ENCODE results near the gene SLC18A2. TPM values are rescaled to one million over a fixed set of nuclear protein-coding genes. Genes with fewer than 3 reads are reported as not detected.

The SLC18A2 gene
- total RNA-seq, 1 donor from 2014 or later, result not detected

GRCh38 chr10:117237401-117237991, 3.4 kb upstream of the SLC18A2 start:
- TF ChIP-seq, protein P1, sequence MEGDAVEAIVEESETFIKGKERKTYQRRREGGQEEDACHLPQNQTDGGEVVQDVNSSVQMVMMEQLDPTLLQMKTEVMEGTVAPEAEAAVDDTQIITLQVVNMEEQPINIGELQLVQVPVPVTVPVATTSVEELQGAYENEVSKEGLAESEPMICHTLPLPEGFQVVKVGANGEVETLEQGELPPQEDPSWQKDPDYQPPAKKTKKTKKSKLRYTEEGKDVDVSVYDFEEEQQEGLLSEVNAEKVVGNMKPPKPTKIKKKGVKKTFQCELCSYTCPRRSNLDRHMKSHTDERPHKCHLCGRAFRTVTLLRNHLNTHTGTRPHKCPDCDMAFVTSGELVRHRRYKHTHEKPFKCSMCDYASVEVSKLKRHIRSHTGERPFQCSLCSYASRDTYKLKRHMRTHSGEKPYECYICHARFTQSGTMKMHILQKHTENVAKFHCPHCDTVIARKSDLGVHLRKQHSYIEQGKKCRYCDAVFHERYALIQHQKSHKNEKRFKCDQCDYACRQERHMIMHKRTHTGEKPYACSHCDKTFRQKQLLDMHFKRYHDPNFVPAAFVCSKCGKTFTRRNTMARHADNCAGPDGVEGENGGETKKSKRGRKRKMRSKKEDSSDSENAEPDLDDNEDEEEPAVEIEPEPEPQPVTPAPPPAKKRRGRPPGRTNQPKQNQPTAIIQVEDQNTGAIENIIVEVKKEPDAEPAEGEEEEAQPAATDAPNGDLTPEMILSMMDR (IDR thresholded peaks at IDR 0.05), result no peak
- DNase-seq (ENCODE audit: low spot score), result no peak
- Mint-ChIP-seq H3K9me3 (ENCODE audit: low read depth) (no peaks in the 10 kb centered on the region), H3K36me3 (ENCODE audit: low read depth) (peaks cover 2% of the 10 kb centered on the region), H3K27ac (ENCODE audit: unreplicated experiment) (no peak overlapping the region), H3K4me3 (ENCODE audit: unreplicated experiment) (no peak overlapping the region), H3K27me3 (ENCODE audit: low read depth) (peaks cover 71% of the 10 kb centered on the region), H3K4me1 (ENCODE audit: low read depth) (peaks cover 4% of the 10 kb centered on the region)

- peak; percentile 51 for DNase-seq (ENCODE audit: low spot score)
- Mint-ChIP-seq H3K4me1 (ENCODE audit: low read depth) (peaks cover 4% of the 10 kb centered on the region), H3K9me3 (ENCODE audit: low read depth) (no peaks in the 10 kb centered on the region), H3K27me3 (ENCODE audit: low read depth) (peaks cover 71% of the 10 kb centered on the region), H3K27ac (ENCODE audit: unreplicated experiment) (no peak overlapping the region), H3K36me3 (ENCODE audit: low read depth) (peaks cover 2% of the 10 kb centered on the region), H3K4me3 (ENCODE audit: unreplicated experiment) (no peak overlapping the region)
- TF ChIP-seq, protein P1 (IDR thresholded peaks at IDR 0.05), result no peak
Measured at GRCh38 chr10:117239051-117239450, 1.9 kb upstream of the SLC18A2 start.

DNA sequence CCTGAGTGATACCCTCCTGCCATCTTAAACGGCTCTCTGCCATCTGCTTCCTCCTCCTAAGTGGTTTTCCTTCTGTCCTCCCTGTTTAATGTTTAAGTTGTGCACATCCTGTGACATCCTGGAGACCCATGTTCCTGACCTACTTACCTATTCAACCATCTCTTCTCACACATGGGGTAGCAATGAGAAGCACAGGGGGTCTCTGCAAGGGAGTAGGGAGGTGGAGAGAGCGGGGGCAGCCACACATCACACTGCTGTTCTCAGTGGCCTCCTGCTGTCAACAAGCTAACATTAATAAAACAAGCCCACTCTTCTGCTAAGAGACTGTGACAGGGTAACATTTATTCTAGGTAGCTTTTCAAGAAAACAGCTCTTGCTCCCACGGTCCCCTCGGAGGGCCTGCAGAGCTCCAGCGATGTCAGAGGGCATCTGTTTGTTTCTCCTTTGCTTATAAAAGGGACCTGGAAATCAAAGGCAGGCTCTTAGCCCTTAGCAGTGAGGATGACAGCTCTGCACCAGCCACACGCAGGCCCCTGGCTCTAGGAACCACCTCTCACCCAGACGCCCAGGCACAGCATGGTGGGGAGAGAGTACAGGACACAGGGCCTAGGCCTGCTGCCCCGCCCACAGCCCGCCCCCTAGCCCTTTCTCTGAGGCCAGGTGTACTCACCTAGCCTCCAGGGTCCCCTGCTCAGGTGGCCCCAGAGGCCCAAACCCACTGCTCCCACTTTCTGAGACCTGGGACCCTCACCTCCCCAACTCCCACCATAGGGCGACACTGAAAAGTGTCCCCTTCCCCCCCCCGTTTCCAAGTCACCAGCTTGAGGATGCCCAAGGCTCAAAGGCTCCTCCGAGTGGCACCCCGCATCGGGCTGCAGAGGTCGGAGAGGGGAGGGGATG, 943 bp upstream of the SLC18A2 start:
- no peaks in the 10 kb centered on the region for H3K9me3 Mint-ChIP-seq (ENCODE audit: low read depth)
- DNase-seq (ENCODE audit: low spot score), result no peak
- TF ChIP-seq, protein P1 (IDR thresholded peaks at IDR 0.05), result no peak
- no peak overlapping the region for H3K4me3 Mint-ChIP-seq (ENCODE audit: unreplicated experiment)
- no peak overlapping the region for H3K27ac Mint-ChIP-seq (ENCODE audit: unreplicated experiment)
- H3K36me3 Mint-ChIP-seq (ENCODE audit: low read depth), result peaks cover 2% of the 10 kb centered on the region
- peaks cover 4% of the 10 kb centered on the region for H3K4me1 Mint-ChIP-seq (ENCODE audit: low read depth)
- peaks cover 72% of the 10 kb centered on the region for H3K27me3 Mint-ChIP-seq (ENCODE audit: low read depth)

- Mint-ChIP-seq H3K9me3 (ENCODE audit: low read depth) (no peaks in the 10 kb centered on the region), H3K4me3 (ENCODE audit: unreplicated experiment) (peak overlapping the region; percentile 46), H3K27me3 (ENCODE audit: low read depth) (peaks cover 67% of the 10 kb centered on the region), H3K4me1 (ENCODE audit: low read depth) (peaks cover 4% of the 10 kb centered on the region), H3K36me3 (ENCODE audit: low read depth) (peaks cover 2% of the 10 kb centered on the region), H3K27ac (ENCODE audit: unreplicated experiment) (no peak overlapping the region)
- TF ChIP-seq, protein P1 (IDR thresholded peaks at IDR 0.05), result no peak
- DNase-seq (ENCODE audit: low spot score), result no peak
Measured at GRCh38 chr10:117241541-117242462, 888 bp downstream of the SLC18A2 start.

DNA sequence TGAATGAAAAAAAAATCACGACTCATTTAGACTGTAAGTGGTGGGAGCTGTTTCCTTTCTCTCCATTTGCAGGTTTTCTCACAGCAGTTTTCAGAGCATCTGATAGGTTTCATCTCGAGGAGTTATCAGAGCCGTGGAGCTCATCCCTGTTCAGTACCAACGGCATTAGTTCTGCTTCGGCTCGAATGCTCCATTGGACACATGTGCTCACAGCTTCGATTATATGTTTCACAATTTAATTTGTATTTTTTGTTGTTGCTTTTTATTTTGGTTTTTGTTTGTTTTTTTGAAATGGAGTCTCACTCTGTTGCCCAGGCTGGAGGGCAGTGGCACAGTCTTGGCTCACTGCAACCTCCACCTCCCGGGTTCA, 1.5 kb downstream of the SLC18A2 start:
- H3K4me3 Mint-ChIP-seq (ENCODE audit: unreplicated experiment), result no peak overlapping the region
- no peak for DNase-seq (ENCODE audit: low spot score)

More for the DNA sequence above, 1.5 kb downstream of the SLC18A2 start:
- H3K9me3 Mint-ChIP-seq (ENCODE audit: low read depth), result no peaks in the 10 kb centered on the region
- peaks cover 2% of the 10 kb centered on the region for H3K36me3 Mint-ChIP-seq (ENCODE audit: low read depth)
- no peak overlapping the region for H3K27ac Mint-ChIP-seq (ENCODE audit: unreplicated experiment)
- peaks cover 66% of the 10 kb centered on the region for H3K27me3 Mint-ChIP-seq (ENCODE audit: low read depth)
- peaks cover 4% of the 10 kb centered on the region for H3K4me1 Mint-ChIP-seq (ENCODE audit: low read depth)
- TF ChIP-seq, protein P1 (IDR thresholded peaks at IDR 0.05), result no peak

All from chondrocyte (in vitro differentiated cells).